Placental epithelial cell (primary cell): Measurements from ENCODE around the gene GUK1. TPM values are rescaled to one million over a fixed set of nuclear protein-coding genes. Genes with fewer than 3 reads are reported as not detected.

Experiments
- small RNA-seq: library from RNA; depleted of rRNA; stranded (forward); fragments of <200 nt; gene quantifications from one replicate; pipeline ENCODE3, GENCODE V24; 2012
- total RNA-seq: library from RNA; depleted of rRNA; stranded (reverse); fragments of >200 nt; gene quantifications from 2 replicates; pipeline ENCODE4 v1.2.3, GENCODE V29; 2012

The GUK1 gene
- 267 and 413 TPM in 2 replicates for total RNA-seq

GRCh38 chr1:228139931-228140723 is at the start of gene GUK1:
GUK1 (plus strand) TSS chr1:228140279; CDS start chr1:228140303, 24 bp downstream.

GRCh38 chr1:228102791-228103620 is 37.1 kb upstream of the GUK1 start, which contains the start of gene C1orf35:
C1orf35 (minus strand) TSS chr1:228103325; CDS start chr1:228103227, 98 bp downstream.

GRCh38 chr1:228109073-228109961 is 30.8 kb upstream of the GUK1 start, which contains the start of gene MRPL55:
MRPL55 (minus strand) TSS chr1:228109299; CDS start chr1:228108260, 1,039 bp downstream.

GRCh38 chr1:228149406-228150119 is 9.5 kb downstream of the GUK1 start, which contains the start of gene GJC2:
GJC2 (plus strand) TSS chr1:228149930; CDS start chr1:228157759, 7,829 bp downstream.

GRCh38 chr1:228165372-228166169 is 25.5 kb downstream of the GUK1 start, which contains the start of gene IBA57:
IBA57 (plus strand) TSS chr1:228165804; CDS start chr1:228165817, 13 bp downstream.

Small RNAs within 50 kb of the gene (small RNA-seq; reads per million reads assigned to genes)
- not detected for gene AL359510.1

Other genes with a start within 250 kb of the GUK1 start
- 5.1 and 7.6 TPM in 2 replicates for gene WNT9A, start 192.3 kb upstream of the GUK1 start, total RNA-seq
- not detected in 2 replicates for gene WNT3A, start 133.3 kb upstream of the GUK1 start, total RNA-seq
- gene ARF1, start 57.6 kb upstream of the GUK1 start, total RNA-seq = 345 and 501 TPM in 2 replicates
- gene C1orf35, start 37.0 kb upstream of the GUK1 start, total RNA-seq = 5.7 and 9.4 TPM in 2 replicates
- 44.5 and 106 TPM in 2 replicates for gene MRPL55, start 31.0 kb upstream of the GUK1 start, total RNA-seq
- gene GJC2, start 9.7 kb downstream of the GUK1 start, total RNA-seq = 0.79 and 2.1 TPM in 2 replicates
- gene IBA57, start 25.5 kb downstream of the GUK1 start, total RNA-seq = 6.7 and 14.9 TPM in 2 replicates
- gene OBSCN, start 67.8 kb downstream of the GUK1 start, total RNA-seq = 8.5 and 54.2 TPM in 2 replicates